KMS-11 (cell line): ENCODE data around the gene SLC34A1.

Experiments
- H2AFZ ChIP-seq: fragments of 200-600 bp; sonication (generic); 2 replicates; pipeline ENCODE4 v1.6.1; 2016; ENCODE audit warnings: antibody characterized with exemption, mixed run types, low read depth
- H3K27ac ChIP-seq: fragments of 200-600 bp; sonication (generic); 2 replicates; pipeline ENCODE4 v1.6.1; 2016; ENCODE audit warnings: mild to moderate bottlenecking, mixed run types
- H3K27me3 ChIP-seq: fragments of 200-600 bp; sonication (generic); 2 replicates; pipeline ENCODE4 v1.6.1; 2017; ENCODE audit warnings: mild to moderate bottlenecking, low read depth, mixed run types, moderate library complexity; ENCODE audit not compliant: insufficient read depth
- H3K36me3 ChIP-seq: fragments of 200-600 bp; sonication (generic); 2 replicates; pipeline ENCODE4 v1.6.1; 2017; ENCODE audit warnings: mild to moderate bottlenecking, mixed run types; ENCODE audit not compliant: insufficient read depth
- H3K4me1 ChIP-seq: fragments of 200-600 bp; sonication (generic); 2 replicates; pipeline ENCODE4 v1.6.1; 2016; ENCODE audit warnings: mild to moderate bottlenecking, low read depth, mixed run types; ENCODE audit not compliant: poor library complexity, severe bottlenecking
- H3K4me2 ChIP-seq: fragments of 200-600 bp; sonication (generic); 2 replicates; pipeline ENCODE4 v1.7.0; 2016; ENCODE audit warnings: mild to moderate bottlenecking, mixed run types
- H3K4me3 ChIP-seq: fragments of 200-600 bp; sonication (generic); IDR thresholded peaks from 2 replicates; pipeline ENCODE4 v1.6.1; 2017; ENCODE audit warnings: low read depth, low read length, mixed read lengths; ENCODE audit not compliant: insufficient read depth
- H3K79me2 ChIP-seq: fragments of 200-600 bp; sonication (generic); 2 replicates; pipeline ENCODE4 v1.6.1; 2016; ENCODE audit warnings: low read depth, mixed run types; ENCODE audit not compliant: insufficient read depth
- H3K9ac ChIP-seq: fragments of 200-600 bp; sonication (generic); 2 replicates; pipeline ENCODE4 v1.6.1; 2016; ENCODE audit warnings: mild to moderate bottlenecking, mixed run types
- H4K20me1 ChIP-seq: fragments of 200-600 bp; sonication (generic); 2 replicates; pipeline ENCODE4 v1.6.1; 2016; ENCODE audit warnings: mild to moderate bottlenecking, mixed run types; ENCODE audit not compliant: insufficient read depth
- TF ChIP-seq, protein P1 (sequence below): fragments of 200-600 bp; sonication (generic); conservative IDR thresholded peaks from 2 replicates; pipeline ENCODE4 v1.6.1; 2017; ENCODE audit warnings: low read depth, mild to moderate bottlenecking, antibody characterized with exemption, low read length, moderate library complexity, mixed read lengths

The SLC34A1 gene

DNA sequence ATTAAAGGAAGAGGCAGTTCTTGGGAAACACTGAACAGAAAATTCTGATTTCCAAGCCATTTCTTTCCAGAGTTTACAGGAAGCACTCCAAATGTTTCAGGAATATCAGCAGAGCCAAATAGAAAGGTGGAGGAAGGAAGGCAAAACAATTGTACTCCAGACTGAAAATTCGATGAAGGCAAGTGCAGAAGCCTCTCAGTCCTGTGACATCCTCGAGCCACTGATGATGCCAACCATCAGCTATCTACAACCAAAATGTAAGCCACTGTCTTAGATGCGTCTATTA lies 34.9 kb upstream of the SLC34A1 start:
- H3K4me2 ChIP-seq = peak overlapping the region; percentile 82; the same call in 1 of the 2 replicates
- no peaks in the 10 kb centered on the region for H4K20me1 ChIP-seq
- 0 out of 2 replicates have a peak, but pooled peaks cover 4% of the 10 kb centered on the region for H3K36me3 ChIP-seq
- H3K4me1 ChIP-seq = peaks cover 22% of the 10 kb centered on the region
- H3K27ac ChIP-seq = no peak overlapping the region
- TF ChIP-seq, protein P1, sequence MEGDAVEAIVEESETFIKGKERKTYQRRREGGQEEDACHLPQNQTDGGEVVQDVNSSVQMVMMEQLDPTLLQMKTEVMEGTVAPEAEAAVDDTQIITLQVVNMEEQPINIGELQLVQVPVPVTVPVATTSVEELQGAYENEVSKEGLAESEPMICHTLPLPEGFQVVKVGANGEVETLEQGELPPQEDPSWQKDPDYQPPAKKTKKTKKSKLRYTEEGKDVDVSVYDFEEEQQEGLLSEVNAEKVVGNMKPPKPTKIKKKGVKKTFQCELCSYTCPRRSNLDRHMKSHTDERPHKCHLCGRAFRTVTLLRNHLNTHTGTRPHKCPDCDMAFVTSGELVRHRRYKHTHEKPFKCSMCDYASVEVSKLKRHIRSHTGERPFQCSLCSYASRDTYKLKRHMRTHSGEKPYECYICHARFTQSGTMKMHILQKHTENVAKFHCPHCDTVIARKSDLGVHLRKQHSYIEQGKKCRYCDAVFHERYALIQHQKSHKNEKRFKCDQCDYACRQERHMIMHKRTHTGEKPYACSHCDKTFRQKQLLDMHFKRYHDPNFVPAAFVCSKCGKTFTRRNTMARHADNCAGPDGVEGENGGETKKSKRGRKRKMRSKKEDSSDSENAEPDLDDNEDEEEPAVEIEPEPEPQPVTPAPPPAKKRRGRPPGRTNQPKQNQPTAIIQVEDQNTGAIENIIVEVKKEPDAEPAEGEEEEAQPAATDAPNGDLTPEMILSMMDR = no peak
- no peak overlapping the region for H3K9ac ChIP-seq
- no peaks in the 10 kb centered on the region for H3K27me3 ChIP-seq
- H3K4me3 ChIP-seq = no peak overlapping the region
- H3K79me2 ChIP-seq = peaks cover 54% of the 10 kb centered on the region
- H2AFZ ChIP-seq = no peak overlapping the region

DNA sequence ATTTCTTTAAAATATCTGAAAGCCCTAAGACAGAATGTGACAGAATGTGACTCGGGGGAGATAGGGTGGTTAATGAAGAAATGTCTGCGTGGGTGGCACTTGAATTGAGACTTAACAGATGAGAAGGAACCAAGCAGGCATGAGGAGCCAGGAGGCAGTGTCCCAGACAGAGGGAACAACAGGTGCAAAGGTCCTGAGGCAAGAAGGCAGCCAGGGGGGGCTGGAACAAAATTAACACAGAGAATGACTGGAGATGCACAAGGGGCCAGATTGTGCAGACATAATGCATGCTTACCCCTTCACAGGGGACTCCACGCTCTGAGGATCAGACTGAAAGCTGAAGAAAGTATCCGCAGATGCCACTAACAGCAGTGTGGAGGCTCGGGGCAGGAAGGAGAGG lies 34.5 kb upstream of the SLC34A1 start:
- no peak overlapping the region for H3K9ac ChIP-seq
- H3K27ac ChIP-seq = no peak overlapping the region
- H3K4me3 ChIP-seq = no peak overlapping the region

DNA sequence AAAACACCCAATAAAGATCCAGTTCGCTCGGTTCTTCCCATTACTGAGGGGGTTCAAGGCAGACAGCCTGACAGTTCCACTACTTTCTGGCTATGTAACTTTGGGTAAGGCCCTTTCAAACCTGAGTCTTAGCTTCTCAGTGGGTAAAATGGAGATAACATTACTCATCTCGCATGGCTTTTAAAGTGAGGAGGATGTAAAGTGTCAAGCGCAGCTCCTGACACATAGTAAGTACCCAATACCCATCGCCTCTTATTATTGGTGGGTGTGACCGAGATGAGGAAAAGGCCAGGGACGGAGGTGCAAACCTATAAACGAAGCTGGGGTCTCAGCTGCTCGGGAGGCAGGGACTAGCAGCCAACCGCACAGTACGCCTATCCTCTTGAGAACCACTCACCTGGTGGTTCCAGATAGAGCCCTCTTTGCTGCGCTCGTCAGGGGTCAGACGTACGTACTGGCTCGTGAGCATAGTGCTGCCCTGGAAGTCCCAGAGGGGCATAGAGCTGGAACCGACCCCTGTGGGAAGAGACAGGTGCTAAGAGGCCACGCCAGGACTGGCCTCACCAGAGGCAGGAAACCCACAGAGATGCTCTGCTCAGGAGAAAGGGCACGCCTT lies 33.4 kb upstream of the SLC34A1 start:
- H3K4me2 ChIP-seq = peak overlapping the region; percentile 82
- H2AFZ ChIP-seq = peak overlapping the region; percentile 98; the same call in 1 of the 2 replicates

More for the DNA sequence above, 34.5 kb upstream of the SLC34A1 start:
- Histone ChIP-seq H2AFZ (no peak overlapping the region), H3K4me1 (peaks cover 22% of the 10 kb centered on the region), H3K36me3 (0 out of 2 replicates have a peak, but pooled peaks cover 4% of the 10 kb centered on the region), H3K79me2 (peaks cover 51% of the 10 kb centered on the region), H3K4me2 (peak overlapping the region; percentile 82; the same call in 1 of the 2 replicates), H3K27me3 (no peaks in the 10 kb centered on the region), H4K20me1 (no peaks in the 10 kb centered on the region)
- TF ChIP-seq, protein P1 = no peak

DNA sequence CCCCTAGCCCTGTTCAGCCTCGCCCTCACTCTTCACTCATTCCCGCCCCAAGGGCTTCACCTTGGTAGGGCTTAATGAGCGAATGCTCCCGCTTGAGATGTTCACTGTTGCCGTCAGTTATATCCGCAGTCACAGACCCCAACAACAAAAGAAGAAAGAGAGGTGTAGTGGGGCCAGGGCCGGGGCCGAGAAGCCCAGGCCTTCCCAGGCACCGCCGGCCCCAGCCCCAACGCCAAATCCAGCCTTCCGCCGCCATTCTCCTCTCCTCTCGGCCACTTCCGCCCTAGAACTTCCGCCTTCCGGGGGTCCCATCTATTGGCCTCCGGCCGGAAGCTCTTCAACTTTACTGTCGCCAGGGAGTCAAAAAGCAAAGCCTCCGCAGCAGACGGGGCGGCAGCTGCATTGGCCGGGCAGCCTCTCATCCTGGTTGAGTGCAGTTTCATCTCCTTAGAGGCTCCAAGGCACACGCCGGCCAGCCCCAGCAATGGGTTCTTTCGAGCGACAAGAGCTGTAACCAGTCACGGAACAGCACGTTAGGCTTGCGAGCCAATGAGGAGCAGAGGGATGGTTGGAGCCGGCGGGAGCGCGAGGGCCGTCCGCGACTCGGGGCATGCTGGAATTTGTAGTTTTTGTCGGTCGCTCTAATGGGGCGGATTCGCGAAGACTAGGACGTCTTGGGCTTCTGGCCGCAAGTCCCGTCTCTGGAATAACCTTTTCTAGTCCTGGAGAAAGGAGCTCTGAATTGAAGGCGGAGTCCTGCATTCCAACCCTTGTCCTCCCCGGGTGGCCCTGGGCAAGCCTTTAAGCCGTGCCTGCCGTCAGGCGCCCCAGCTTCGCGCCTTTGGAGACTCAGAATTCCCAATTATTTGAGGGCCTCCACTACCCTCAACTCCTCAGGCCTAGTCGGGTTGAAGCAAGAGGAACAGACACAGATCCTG lies 32.6 kb upstream of the SLC34A1 start, which contains the start of gene LMAN2:
LMAN2 (minus strand) TSS at position 277 of the 938 bp plus-strand sequence; CDS start at position 256, 21 bp downstream.
- Histone ChIP-seq H3K4me2 (peak within 1 kb of the TSS; percentile 82), H3K79me2 (peaks cover 39% of the 10 kb centered on the region)
- TF ChIP-seq, protein P1 = no peak

More for the DNA sequence above, 33.4 kb upstream of the SLC34A1 start:
- peaks cover 47% of the 10 kb centered on the region for H3K79me2 ChIP-seq
- peaks cover 22% of the 10 kb centered on the region for H3K4me1 ChIP-seq
- peak overlapping the region; percentile 93 for H3K9ac ChIP-seq
- no peaks in the 10 kb centered on the region for H3K27me3 ChIP-seq
- 0 out of 2 replicates have a peak, but pooled peaks cover 4% of the 10 kb centered on the region for H3K36me3 ChIP-seq
- TF ChIP-seq, protein P1 = no peak
- no peak overlapping the region for H3K4me3 ChIP-seq
- no peaks in the 10 kb centered on the region for H4K20me1 ChIP-seq
- peak overlapping the region; percentile 97 for H3K27ac ChIP-seq

More for the DNA sequence above, 32.6 kb upstream of the SLC34A1 start, which contains the start of gene LMAN2:
- Histone ChIP-seq H3K27ac (peak within 1 kb of the TSS; percentile 97), H2AFZ (peak within 1 kb of the TSS; percentile 98), H3K4me3 (no peak within 1 kb of the TSS), H4K20me1 (no peaks in the 10 kb centered on the region), H3K4me1 (peaks cover 24% of the 10 kb centered on the region), H3K27me3 (no peaks in the 10 kb centered on the region), H3K9ac (peak within 1 kb of the TSS; percentile 93), H3K36me3 (0 out of 2 replicates have a peak, but pooled peaks cover 4% of the 10 kb centered on the region)
